Measurements from ENCODE around the gene SDHA.
"Not testable (repeated sequence)": the region's sequence is repeated elsewhere in the genome, so short reads cannot be mapped to it uniquely, and the experiment has no call there.

SDHA gene

DNA sequence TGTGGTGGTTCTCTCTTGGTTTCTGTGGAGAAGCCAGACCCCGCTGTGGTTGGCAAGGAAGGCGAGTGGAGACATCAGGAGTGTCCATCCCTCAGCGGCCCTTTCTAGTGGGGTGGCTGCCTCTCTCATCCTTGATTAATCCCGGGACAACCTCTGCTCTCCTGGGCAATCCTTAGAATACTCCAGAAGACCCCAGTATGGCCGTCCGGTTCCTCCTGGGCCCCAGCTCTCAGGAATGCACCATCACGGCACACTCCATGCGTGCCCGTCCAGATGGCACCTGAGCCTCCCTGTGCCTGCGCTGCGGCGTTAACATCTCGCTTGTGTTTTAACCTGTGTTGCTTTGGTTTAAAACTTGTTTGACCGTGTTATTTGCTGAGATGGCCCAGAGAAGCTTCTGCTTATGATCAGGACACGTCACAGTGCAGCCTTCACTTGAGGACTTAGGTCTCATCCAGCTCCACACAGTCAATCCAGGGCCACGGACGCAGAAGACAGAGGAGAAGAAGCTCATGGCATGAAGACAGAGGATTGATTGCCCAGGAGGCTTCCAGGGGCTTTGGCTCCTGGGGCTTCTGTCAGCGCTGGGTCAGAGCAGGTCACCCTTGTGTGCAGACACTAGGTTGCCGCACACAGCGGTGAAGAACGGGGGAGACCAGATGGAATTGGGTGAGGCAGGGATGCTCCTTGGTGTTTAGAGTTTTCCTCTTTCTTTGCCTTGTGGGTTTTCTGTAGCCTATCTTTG lies 82.7 kb downstream of the SDHA start:
- not testable (repeated sequence) for DNase-seq (ENCODE audit: low read depth)

DNA sequence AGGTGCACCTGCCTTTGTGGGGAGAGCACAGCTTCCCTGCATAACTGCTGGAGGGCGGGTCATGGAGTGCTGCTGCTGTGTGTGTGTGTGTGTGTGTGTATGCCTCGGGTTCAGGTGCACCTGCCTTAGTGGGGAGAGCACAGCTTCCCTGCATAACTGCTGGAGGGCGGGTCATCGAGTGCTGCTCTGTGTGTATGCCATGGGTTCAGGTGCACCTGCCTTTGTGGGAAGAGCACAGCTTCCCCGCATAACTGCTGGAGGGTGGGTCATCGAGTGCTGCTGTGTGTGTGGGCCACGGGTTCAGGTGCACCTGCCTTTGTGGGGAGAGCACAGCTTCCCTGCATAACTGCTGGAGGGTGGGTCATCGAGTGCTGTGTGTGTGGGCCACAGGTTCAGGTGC lies 84.3 kb downstream of the SDHA start:
- not testable (repeated sequence) for DNase-seq (ENCODE audit: low read depth)

DNA sequence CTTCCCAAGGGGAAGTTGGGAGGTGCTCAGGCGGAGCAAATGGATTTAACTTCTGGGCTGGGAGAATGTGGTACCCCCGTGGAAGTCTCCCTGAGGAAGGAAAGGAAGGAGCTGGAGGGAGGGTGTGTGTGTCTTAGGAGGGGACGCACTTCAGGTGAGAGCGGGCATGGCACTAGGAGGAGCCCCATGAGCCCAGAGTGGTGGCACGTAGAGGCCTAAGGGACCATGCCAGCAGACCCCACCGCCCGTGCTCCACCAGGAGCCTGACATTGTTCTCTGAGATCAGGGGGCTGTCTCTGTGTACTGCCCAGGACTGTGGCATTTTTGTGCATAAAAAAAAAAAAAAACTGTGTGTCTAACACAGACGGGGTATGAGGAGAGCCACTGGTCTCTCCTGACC lies 84.8 kb downstream of the SDHA start:
- DNase-seq (ENCODE audit: low read depth), result no peak

DNA sequence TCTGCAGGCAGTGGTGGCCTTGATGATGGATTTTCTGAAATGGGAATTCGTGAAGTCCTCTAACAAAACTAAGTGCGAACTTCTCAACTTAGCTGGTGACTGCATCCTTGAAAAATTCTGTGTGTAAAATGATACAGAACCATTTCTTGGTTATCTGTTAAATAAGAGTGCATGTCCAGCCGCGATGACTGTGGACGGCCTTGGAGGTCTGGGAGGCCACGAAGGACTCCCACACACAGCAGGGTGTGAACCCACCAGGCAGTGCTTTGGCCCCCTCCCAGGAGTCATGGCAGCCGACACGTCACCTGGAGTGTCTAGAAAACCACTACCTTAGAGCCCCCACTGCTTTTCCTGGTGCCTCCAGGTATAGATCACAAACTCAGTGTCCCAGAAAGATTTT lies 85.6 kb downstream of the SDHA start:
- not testable (repeated sequence) for DNase-seq (ENCODE audit: low read depth)

DNA sequence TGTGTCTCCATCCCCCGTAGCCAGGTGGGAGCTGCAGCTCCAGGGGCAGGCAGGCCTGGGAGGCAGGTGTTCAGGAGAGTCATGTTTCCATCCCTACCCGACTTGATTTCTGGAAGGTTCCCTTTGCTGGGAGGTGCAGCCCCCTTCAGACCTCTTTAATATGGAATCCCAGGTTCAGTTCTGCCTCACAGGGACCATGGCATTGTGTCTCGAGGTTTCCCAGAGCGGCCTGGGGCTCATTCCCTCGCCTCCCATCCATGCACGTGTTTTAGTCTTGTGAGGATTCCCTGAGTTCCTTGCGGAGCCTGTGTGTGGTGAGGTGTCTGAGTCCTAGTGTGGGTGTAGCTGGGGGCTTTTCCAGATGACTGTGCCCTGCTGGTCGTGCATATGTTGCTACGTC lies 86.9 kb downstream of the SDHA start:
- no peak for DNase-seq (ENCODE audit: low read depth)

DNA sequence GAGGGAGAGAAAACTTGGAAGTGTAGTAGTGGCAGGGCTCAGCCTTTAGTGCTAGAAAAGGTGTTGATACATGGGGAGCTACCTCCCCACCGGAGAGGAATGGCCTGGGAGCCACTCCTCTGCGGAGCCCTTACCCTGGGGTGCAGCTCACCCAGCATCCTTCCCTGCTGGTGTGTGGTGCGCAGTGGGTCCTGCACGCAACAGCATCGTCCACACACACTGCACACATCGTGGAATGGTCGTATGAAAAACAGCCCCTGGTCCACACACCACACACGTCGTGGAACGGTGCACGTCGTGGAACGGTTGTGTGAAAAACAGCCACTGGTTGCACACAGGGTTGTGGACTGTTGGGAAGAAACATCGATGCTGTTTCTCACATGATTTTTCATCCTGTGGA lies 87.3 kb downstream of the SDHA start:
- DNase-seq (ENCODE audit: low read depth), result no peak

DNA sequence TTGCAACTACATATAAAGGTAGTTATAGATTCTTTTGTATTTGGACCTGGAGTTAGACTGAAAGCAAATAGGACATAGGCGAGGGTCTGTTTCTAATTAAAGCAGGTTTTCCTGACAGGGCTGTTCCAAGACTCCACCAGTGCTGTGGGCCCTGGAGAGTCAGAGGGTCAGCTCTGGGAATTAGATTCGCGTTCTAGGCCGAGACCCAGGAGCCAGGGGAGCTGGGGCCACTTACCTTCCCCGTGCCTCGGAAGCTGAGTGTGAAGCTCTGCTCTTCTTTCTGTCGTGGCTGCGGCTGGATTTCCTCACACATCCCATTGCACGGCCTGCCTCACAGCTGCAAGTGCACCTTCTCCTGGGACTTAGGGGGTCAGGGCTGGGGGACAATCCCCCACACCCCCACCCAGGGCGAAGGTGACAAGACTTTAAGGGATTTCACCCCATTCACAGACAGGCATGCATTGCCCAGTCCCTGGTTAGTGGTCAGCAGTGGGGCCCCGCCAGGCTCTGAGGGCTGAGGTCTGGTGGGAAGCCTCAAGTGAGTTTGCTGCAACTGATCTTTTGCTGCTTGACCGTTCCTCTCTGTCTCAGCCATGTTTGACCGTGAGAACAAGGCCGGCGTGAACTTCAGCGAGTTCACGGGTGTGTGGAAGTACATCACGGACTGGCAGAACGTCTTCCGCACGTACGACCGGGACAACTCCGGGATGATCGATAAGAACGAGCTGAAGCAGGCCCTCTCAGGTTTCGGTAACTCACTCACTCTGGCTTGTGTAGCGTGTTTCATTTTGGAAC lies 88.1 kb downstream of the SDHA start:
- no peak for DNase-seq (ENCODE audit: low read depth)

Data from activated T-cell treated with anti-CD3 and anti-CD28 coated beads for 48 hours (primary cell).